ENCODE data around the gene RGS14.
"Not testable (repeated sequence)": the region's sequence is repeated elsewhere in the genome, so short reads cannot be mapped to it uniquely, and the experiment has no call there.

RGS14 gene

GRCh38 chr5:177327539-177328522 is 29.9 kb upstream of the RGS14 start:
- DNase-seq (ENCODE audit: low read depth), result no peak

DNA sequence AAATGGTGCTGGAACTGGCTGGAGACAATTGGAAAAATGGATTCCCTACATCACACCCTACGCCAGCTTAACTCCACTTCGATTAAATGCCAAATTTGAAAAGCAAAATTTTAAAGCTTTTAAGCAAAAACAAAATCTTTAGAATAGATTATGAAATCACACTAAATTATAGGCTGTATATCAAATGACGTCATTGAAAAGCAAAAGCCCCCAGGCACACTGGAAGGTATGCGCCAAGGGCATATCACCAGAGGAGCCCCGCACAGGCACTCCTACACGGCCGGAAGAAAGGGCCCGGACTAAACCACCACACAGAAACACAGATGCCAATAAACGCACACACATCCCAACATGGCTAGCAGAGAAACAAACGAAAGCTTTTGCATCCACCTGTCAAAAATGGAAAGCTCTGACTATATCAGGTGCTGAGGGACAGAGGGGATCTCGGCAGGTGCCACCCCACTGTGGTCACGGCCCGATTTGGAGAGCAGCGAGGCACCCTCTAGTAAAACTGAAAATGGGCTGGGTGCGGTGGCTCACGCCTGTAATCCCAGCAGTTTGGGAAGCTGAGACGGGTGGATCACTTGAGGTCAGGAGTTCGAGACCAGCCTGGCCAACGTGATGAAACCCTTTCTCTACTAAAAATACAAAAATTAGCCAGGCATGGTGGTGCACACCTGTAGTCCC is 29.0 kb upstream of the RGS14 start:
- DNase-seq (ENCODE audit: low read depth), result no peak

DNA sequence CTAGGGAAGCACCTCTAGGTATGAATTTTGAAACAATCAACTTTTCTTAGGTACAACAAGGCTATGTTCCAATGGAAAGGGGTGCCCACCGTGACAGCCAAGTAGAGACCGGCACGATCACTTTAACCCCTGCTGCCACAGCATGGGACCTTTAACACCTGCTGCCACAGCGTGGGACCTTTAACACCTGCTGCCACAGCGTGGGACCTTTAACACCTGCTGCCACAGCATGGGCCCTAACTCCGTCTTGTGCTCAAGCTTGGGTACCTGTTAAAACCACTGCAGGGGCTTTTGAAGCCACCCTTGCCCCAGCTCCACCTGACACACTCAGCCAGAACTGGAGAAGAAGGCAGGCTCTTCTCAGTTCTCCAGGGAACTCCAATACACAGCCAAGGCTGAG is 27.8 kb upstream of the RGS14 start:
- DNase-seq (ENCODE audit: low read depth), result no peak

DNA sequence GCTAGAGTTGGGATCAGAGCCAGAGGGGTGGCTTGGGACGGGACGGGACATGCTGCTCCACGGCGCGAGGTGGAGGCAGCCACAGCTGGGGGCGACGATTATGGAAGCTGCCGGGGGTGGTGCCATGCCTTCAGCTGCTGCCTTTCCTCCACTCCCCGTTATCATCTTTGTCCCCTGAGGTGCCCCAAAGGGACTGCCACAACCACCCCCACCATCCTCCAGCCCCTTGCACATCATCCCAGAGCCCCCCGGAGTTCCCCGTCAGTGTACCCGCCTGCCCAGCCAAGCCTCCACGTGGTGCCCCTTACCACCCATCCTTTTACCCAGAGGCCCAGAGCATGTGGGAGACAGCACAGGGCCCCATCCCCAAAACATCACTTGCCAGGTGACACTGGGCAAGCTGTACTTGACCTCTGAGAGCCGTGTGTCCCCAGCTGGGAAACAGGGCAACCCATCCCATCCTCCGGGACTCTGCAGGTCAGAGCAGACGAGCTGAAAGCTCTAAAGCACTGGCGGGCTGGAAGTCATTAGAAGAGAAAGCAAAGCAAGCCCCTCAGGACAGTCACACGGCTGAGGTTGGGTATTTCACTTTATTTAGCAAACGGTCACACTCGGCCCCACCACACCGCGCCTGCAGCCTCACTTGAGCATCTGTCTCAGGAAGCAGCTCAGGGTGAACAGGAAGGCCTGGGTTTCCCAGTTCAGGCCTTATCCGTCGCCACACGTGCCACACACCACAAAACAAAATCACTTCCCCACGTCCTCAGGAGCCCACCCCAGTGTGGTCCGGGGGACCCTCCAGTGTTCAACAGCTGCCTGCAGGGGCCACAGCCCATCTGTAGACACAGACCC is 26.5 kb upstream of the RGS14 start:
- DNase-seq (ENCODE audit: low read depth), result no peak

DNA sequence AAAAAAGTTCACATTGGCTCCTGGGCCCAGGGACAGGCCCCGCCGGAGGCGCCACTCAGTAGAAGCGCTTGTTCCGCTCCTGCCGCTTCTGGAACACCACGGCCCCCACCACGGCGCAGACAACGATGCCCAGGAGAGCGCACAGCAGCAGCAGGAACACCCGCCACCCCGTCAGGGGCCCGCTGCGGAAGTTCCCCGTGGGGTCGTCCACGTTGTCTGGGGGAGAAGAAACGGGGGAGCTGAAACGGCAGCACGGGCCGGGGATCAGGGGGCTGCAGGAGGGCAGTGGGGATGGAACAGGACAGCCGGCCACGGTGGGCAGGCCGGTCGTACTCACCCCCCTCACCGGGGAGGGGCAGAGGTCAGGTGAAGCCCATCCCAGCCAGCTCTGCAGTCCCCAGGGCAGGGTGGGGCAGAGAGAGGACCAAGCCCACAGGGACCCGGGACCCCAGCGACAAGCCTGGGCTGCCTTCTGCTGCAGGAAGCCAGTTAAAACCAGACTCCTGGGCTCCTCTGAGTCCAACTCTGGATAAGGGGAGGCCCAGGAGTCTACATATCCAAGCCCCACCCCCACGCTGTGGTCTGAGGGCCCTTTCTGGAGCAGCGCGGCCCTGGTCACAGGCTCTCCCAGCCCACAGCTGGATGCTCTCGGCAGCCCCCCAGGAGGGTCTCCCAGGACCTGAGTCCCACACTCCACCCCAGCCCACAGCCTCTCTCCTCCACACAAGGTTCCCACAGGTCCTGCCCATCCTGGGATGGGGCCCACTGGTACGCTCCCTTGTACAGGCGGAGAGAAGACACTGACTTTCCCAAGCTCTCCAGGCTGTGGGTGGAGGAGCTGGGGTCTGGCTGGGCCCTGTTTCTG is 25.5 kb upstream of the RGS14 start:
- no peak for DNase-seq (ENCODE audit: low read depth)

- no peak for DNase-seq (ENCODE audit: low read depth)
Observed at GRCh38 chr5:177332896-177333260, 24.8 kb upstream of the RGS14 start.

- DNase-seq (ENCODE audit: low read depth), result no peak
Observed at GRCh38 chr5:177333420-177334154, 24.1 kb upstream of the RGS14 start.

DNA sequence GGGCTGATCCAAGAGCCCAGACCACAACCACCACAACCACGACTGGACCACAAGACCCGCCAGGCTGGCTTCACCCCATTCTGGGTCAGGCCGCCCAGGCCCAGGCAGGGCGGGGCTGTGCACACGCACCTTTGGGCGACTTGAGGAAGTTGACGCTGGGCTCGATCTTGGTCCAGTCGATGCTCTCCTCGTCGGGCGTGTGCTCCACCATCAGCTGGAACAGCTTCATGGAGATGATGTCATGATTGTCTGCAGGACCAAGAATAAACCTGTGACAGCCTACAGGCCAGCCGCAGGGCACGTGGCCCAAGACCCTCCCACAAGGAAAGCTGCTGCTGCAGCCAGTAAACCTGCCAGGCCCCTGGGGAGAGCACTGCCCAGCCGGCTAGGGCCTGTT is 23.6 kb upstream of the RGS14 start:
- DNase-seq (ENCODE audit: low read depth), result no peak

DNA sequence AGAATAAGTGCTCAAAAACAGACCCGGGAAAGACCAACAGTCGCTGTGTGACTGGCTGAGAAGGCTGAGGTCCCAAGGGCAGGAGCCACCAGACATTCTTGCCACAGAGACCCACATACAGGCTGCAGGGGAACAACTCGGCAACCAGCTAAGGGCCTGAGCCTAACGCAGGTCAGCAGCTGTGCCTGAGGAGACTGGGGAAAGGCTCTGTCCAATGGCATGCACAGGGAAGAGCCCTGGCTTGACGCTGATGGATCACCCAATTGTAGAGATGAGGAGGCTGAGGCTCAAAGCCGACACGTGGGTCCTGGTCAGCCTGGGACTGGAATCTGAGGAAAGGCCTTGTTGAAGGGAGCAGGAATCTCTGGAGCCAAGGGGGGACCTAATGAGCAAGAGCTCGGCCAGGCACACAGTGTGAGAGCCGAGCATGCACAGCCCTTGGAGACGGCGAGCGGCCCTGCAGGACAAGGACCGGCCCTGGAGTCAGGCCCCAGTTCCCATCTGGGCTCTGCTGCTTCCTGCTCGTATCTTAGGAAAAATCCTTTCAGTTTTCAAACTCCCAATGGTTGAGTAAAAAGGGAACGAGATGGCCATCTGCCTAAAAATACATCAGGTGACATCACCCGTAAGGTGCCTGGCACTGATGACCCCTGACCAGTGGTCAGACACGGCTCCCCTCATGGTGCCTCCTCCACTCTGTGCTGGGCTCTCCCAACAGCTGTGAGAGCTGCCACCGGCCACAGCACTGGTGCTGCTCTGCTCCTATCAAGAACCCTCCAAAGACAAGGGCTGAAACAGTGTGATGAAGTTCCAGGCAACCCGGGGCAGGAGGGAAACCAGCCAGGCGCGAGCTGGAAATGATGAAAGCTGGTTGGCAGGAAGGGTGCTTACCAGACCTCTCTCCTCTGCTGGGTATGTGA is 22.7 kb upstream of the RGS14 start:
- DNase-seq (ENCODE audit: low read depth), result no peak

GRCh38 chr5:177335701-177336065 is 22.0 kb upstream of the RGS14 start:
- no peak for DNase-seq (ENCODE audit: low read depth)

DNA sequence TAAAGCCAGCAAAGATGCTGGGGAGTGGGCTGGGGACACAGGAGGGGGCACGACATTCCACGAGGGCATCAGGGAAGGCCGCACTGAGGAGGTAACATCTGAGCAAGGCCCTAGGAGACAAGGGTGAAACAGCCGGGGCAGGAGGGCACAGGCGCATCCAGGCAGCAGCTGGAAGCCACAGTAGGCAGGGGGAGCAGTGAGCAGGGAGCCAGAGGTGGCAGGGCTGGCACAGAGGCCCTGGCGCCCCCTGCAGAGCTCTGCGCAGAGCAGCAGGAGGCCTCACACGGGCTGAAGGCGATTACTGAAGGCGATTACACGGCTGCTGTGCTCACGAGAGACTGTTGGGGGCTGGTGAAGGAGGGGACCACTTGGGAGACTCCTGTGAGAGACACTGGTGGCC is 21.6 kb upstream of the RGS14 start:
- no peak for DNase-seq (ENCODE audit: low read depth)

DNA sequence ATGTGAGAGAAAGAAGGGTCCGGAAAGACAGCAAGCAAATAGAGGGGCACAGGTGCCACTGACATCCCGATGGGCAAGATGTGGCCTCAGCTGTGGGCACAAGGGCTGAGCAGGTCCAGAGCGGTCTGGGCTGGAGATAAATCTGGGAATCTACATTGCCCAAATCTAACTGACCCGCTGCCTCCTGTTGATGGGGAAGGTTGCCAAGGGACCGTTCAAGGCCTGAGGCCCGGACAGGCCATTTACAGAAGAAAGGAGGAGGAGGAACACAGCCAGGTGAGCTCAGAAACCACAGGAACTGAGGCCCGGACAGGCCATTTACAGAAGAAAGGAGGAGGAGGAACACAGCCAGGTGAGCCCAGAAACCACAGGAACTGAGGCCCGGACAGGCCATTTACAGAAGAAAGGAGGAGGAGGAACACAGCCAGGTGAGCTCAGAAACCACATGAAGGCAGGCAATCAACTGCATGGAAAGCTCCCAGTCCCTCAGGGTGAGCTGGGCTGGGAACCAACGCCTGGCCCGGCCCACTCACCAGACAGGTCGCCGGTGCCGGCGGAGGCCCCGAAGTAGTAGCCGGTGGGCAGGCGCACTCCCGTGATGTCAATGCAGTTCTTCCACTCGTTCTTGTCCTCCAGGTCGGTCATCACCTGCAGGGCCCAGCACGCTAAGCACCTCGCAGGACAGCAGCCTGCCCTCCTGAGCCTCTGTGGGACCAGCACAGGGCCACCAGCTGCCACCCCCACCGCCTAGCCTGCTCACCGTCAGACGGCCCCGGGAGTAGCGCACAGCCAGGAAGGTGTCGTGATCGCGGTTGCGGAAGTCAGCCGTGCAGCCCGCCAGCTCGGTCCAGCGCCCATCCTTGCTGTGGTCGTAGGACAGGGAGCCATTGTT is 20.9 kb upstream of the RGS14 start:
- no peak for DNase-seq (ENCODE audit: low read depth)

- DNase-seq (ENCODE audit: low read depth), result no peak
Observed at GRCh38 chr5:177338251-177339106, 19.2 kb upstream of the RGS14 start.

DNA sequence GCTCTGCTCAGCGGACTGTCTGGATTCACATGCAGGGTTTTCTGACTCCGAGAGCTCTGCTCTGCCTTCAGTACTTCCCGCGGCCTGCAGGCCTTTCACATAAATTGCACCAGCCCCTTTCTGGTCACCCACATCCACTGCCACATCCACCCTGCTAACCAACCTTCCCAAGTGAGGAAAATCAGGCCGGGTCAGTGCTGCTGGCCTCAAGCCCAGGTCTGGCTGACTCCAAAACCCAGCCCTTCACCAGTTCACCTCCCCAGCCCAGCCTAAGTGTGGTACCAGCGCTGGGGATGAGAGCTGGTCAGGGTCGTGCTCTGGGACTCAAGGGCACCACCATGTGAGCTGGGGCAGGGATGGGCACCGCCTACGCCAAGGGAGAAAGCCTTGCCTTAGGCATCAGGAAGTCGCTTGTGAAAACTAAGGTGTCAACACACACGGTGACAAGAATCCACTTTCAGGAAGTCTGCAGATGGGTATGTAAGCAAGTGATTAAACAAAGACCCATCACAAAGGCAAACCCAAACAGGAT is 18.6 kb upstream of the RGS14 start:
- DNase-seq (ENCODE audit: low read depth), result no peak

GRCh38 chr5:177343000-177343399 is 14.7 kb upstream of the RGS14 start:
- DNase-seq (ENCODE audit: low read depth), result not testable (repeated sequence)

- no peak for DNase-seq (ENCODE audit: low read depth)
Observed at GRCh38 chr5:177343777-177344176, 13.9 kb upstream of the RGS14 start.

- DNase-seq (ENCODE audit: low read depth), result no peak
Observed at GRCh38 chr5:177344891-177345290, 12.8 kb upstream of the RGS14 start.

Measured in T follicular helper cell (primary cell).